NCI-H345 treated with DMSO at 0.1 percent for 48 hours (cell line): ENCODE results near the gene AFAP1.
A peak's percentile ranks its signal among the peaks of the same experiment; 100 is the strongest.

ENCODE experiments used
- DNase-seq: peaks from one replicate; lab custom pipeline; 2025; ENCODE audit not compliant: unreplicated experiment; lab: John Stamatoyannopoulos, UW

AFAP1 gene

DNA sequence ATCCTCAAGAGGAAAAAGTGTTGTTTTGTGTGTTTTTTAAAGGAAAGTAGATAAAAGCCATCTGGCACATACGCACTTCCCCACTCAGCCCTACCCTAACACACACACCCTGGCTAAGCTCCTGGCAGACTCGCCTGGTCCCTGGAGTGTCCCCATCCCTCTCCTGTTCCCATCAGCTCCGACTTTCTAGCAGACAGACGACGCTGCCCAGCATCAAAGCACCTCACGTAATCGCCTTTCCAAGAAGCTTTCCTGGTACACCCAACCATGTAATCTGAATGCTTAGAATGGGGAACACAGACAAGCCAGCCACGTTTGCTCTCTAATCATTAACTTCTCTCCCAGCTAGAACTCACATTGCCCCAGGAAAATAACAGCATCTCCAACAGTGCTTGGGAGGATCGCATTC is 116.2 kb downstream of the AFAP1 start:
- no peak for DNase-seq

GRCh38 chr4:7822877-7823276 is 116.8 kb downstream of the AFAP1 start:
- DNase-seq = no peak

GRCh38 chr4:7822137-7822505 is 117.5 kb downstream of the AFAP1 start:
- no peak for DNase-seq

DNA sequence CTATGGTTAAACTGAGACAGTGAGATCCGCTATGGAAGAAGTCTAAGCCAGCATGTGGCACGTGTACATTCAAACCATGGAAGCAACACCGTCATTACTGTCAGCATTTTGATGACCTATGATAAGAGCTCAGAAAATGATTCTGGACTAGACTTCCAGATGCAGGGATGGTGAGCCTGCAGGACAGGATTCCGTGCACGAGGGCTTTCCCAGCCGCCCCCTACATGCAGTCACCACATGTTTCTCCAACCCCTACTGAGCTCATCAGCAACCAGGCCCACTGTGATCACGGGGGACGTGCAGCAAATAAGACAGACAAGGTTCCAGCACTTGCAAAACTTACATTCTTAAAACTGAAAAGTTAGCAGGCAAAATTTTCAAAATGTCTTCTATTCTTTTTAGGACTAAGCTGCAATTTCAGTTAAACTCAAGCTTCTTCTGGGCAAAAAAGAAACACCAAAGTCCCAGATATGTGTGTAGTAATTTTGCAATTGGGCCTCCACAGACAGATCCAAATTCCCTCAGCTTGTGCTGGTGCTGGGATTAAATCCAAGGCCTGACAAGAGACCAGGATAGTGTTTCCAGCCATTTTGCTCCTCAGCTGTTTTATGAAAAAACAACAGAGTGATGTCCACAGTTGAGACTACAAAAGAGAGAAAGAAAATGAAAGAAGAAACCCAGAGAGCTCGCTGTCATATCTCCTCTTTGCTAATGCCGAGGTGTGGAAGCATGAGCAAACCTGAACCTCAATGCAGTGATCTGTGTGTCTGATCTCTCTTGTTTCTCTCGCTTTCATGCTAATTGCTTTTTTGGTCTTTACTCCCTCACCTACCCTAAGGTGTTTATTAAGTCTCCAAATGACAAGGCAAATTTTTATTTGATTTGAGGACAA is 118.2 kb downstream of the AFAP1 start:
- no peak for DNase-seq

DNA sequence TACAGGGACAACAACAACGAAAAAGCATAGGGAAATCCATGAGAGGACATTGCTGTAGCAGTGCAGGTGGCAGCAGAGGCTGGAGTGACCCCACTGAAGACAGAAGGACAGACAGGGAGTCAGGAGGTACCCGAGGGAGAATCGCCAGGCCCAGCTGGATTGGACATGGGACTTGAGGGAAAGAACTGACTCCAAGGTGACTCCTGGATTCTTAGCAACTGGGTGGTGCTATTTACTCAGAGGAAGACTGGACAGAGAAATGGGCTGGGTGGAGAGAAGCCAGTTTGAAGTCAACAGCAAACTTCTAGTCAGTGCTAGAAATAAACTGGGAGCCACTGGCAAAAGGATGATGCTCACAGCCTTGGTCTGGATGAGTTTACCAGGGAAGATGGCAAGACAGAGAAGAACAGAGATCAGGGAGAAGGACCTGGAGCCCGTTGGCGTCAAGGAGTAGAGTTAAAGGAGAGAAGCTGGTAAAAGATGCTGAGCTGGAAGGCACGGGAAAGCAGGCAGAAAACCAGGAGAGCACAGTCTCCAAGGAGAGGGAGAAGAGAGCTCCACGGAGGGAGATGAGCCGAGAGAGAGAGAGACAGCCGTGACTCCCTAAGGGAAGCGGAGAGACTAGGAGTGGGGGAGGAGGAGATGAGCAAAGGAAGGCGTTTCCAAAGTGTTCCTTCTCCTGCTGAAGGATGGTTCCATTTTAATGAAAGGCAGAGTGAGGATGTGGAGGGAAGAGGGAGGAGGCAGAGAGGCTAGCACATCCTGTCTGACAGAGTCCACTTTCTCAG is 119.4 kb downstream of the AFAP1 start:
- DNase-seq = no peak

GRCh38 chr4:7819446-7819845 is 120.2 kb downstream of the AFAP1 start:
- no peak for DNase-seq

DNA sequence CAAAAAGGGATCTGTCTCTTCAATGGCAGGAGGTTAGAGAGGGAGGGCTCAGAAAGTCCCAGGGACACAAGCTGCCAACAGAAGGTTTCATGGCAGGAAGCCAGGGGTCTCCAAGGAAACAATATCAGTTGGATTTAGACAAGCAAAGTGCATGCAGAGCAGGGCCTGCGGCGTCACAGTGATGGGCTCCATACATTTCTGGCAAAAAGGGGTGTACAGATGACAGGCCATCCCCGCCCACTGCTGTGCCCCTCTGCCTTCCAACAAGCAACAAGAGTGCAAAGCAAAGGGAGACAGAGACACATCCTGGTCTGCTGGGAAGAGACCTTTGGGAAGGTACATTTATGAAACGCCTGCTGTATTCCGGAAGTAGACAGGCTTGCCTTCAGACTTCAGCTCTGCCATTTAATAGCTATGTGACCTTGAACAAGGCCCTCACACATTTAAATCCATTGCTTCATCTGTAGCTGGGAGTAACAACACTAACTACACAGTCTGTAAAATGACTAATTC is 121.2 kb downstream of the AFAP1 start:
- DNase-seq = peak; percentile 12

DNA sequence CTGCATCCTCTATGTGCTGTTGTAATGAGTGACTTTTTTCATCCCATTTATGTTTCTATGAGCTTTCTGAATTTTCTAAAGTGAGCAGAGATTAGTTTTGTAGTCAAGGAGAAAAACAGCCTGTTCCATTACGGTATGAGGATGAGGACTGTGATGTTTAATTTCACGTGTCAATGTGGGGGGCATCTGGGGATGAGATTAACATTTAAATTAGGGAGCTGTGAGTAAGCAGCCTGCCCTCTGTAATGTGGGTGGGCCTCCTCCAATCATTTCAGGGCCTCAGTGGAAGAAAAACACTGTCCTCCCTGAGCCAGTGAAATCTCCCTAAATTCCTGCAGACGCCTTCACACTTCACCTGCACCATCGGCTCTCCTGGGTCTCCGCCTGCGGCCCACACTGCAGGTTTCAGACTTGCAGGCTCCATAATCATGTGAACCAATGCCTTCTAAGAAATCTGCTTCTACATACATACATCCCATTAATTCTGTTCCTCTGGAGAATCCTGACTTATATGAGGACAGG is 121.7 kb downstream of the AFAP1 start:
- no peak for DNase-seq

GRCh38 chr4:7816771-7817170 is 122.9 kb downstream of the AFAP1 start:
- no peak for DNase-seq

DNA sequence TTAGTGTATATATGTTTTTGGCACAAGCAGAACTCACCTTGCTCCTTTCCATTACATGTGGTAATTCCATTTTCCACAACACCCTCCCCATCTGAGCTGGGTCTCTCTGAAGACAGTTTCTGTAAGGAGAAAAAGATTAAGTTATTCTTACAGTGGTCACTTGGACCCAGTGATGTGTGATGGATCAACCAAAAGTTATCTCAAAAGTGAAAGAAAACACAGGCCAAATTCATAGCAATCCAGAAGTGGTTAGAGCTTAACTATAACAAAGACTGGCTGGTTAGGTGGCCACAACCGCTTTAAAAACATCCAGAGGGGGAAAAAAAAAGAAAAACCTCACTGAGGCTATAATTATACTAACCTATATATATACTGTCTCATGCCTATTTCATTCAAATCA is 123.7 kb downstream of the AFAP1 start:
- no peak for DNase-seq

- no peak for DNase-seq
These were observed 124.1 kb downstream of the AFAP1 start for GRCh38 chr4:7815562-7815961.

- no peak for DNase-seq
These were observed 125.2 kb downstream of the AFAP1 start for GRCh38 chr4:7814451-7814850.

GRCh38 chr4:7813674-7814073 is 126.0 kb downstream of the AFAP1 start:
- DNase-seq = no peak

GRCh38 chr4:7812921-7813320 is 126.7 kb downstream of the AFAP1 start:
- no peak for DNase-seq

DNA sequence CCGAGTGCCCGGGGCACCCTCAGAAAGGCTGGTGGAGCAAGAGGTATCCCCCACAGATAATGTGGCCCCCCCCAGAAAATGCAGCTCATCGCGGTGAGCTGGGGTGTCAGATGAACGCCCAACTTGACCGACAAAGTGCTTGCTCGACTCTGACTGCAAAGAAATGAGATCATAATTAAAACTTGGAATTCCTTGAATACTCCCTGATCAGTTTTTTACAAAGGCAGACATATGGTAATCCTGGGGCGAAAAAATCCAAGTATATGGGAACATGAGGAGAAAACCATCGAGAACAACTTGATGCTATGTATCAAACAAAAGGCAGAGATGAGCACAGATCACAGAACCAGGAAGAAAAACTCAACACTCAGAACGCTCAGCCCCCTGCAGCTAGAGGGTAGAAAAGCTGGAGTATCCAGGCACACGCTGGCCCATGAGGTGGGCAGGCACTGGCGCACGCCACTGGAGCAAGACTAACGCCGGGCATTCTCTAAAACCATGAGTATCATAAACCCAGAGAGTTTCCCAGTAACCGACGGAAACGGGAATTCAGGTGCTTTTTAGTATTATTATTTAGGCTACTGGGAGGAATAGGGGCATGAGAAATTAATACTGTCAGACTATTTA is 127.3 kb downstream of the AFAP1 start:
- no peak for DNase-seq

GRCh38 chr4:7811536-7812191 is 128.0 kb downstream of the AFAP1 start:
- DNase-seq = no peak

- DNase-seq = no peak
These were observed 128.7 kb downstream of the AFAP1 start for GRCh38 chr4:7810783-7811535.

- DNase-seq = no peak
These were observed 130.9 kb downstream of the AFAP1 start for GRCh38 chr4:7808752-7809151.

DNA sequence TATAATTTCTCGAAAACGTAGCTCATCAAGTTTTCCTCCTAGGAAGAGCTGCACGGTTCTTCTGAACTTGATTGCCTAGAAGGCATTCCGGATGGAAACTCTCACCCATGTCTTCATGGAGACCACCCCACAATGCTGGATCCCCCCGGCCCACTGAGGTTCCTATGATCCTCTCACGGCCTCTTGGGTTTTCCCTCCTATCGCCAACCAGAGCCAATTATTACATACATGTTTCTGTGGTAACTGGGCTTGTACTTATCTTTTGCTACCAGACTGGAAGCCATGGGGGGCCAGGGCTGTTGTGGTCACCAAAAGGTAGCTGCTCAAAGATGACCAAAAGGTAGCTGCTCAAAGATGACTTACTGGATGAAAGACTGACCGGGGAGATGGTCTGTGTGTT is 131.5 kb downstream of the AFAP1 start:
- no peak for DNase-seq

DNA sequence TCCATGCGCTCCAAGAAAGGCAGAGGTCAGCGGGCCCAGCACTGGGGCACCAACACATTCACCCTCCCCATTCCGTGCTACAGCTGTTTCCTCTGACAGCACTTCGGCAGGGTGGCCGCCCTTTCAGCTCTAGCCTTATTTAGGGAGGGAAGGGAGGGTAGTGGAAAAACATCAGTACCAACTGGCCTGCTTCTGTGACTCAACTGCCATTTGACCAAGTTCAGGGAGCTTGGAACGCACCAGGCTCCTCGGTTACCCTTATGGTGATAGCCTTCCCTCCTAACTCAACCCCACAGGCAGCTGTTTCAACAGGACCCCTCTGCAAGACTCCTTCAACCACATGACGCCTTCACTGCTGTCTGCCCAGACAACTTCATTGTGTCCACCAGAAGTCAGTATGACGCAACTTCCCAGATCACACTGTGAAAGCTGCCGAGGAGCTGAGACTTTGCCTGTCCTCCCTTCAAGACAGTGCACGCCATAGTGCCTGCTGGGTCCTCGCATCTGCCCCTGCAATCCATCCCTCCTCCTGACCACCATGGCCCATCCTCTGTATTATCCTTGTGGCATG is 132.2 kb downstream of the AFAP1 start:
- DNase-seq = no peak
